Retinal pigment epithelial cell (primary cell): Measurements from ENCODE around the gene CLSTN2.

Experiments used
- DNase-seq: peaks from one replicate; pipeline ENCODE4 v3.0.0-alpha.2; 2010; ENCODE audit warnings: low read depth
- H3K4me3 ChIP-seq: 2 replicates; pipeline ENCODE4 v1.5.1; 2011; ENCODE audit warnings: mild to moderate bottlenecking, low read length, control low read depth, moderate library complexity
- TF ChIP-seq, protein P1 (sequence below): conservative IDR thresholded peaks from 2 replicates; pipeline ENCODE4 v1.5.1; 2011; ENCODE audit warnings: low read depth, low read length, control low read depth, inconsistent platforms

The CLSTN2 gene

DNA sequence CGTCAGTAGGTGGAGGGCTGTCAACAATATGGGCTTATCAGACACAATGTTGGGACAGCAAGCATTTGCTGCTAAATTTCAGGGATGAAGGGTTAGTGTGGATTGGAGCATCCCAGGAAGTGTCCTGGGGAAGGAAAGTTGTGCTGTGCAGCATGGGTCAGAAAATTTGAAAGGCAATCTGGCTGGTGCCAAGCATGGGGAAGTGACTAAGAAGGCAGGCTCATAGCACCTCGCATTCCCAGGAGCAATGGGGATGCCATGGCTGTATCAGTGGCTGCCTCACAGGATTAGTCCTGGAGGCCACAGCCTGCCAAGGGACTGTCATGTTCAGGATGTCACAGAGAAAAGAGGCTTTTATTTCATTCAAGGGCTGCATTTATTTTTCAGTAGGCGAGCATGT, 420.5 kb downstream of the CLSTN2 start:
- TF ChIP-seq, protein P1, sequence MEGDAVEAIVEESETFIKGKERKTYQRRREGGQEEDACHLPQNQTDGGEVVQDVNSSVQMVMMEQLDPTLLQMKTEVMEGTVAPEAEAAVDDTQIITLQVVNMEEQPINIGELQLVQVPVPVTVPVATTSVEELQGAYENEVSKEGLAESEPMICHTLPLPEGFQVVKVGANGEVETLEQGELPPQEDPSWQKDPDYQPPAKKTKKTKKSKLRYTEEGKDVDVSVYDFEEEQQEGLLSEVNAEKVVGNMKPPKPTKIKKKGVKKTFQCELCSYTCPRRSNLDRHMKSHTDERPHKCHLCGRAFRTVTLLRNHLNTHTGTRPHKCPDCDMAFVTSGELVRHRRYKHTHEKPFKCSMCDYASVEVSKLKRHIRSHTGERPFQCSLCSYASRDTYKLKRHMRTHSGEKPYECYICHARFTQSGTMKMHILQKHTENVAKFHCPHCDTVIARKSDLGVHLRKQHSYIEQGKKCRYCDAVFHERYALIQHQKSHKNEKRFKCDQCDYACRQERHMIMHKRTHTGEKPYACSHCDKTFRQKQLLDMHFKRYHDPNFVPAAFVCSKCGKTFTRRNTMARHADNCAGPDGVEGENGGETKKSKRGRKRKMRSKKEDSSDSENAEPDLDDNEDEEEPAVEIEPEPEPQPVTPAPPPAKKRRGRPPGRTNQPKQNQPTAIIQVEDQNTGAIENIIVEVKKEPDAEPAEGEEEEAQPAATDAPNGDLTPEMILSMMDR, result no peak
- DNase-seq, result peak; percentile 23

DNA sequence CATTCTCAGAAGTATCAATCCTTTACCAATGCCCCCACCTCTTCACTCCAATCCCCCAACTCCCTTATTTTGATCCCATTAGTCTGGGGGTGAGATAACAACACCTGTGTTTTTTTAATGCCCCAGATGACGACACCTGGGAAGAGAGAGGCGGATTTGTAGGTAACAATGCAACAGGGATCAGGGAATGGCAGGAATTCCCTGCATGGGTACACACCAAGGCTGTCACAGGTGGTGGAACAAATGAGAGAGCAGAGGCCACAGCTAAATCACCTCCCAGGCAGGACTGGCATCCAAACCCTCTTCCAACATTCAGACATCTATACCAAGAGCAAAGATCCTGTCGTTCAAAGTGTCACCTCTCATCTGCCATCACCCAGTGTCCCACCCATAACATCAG, 423.7 kb downstream of the CLSTN2 start:
- no peak overlapping the region for H3K4me3 ChIP-seq
- TF ChIP-seq, protein P1, result no peak
- DNase-seq, result no peak

More for the DNA sequence above, 420.5 kb downstream of the CLSTN2 start:
- H3K4me3 ChIP-seq, result no peak overlapping the region

DNA sequence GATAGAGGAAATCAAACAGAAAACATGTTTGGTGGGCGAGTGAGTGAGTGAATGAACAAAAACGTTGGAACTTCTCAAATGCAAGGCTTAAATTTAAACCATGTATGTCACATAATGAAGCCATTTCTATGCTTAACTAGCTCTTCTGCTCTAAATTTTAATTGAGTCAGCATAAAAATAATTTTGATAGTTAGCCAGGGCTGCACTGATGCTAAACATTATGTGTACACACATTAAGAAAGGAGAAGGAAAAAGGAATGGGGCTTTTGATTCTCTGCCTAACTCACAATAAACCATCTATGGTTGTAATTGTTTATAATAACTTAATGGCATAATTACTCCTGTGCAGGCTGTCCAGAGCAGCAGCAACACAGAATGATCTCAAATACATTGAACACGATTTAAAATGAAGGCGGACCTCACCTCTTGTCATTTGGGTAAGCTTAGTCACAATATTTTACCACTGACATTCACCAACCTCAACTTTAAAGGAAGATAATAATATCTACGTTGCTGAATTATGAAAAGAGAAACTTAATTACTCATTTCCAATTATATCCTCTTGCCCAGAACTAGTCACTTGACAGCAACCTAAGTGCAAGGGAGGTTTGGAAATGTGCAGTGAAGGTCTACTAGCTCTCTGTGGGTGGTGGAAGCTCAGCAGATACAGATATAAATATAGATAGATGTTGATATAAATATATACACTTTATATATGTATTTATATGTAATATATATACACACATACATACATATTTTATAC, 424.4 kb downstream of the CLSTN2 start:
- TF ChIP-seq, protein P1, result no peak
- no peak overlapping the region for H3K4me3 ChIP-seq
- DNase-seq, result no peak

DNA sequence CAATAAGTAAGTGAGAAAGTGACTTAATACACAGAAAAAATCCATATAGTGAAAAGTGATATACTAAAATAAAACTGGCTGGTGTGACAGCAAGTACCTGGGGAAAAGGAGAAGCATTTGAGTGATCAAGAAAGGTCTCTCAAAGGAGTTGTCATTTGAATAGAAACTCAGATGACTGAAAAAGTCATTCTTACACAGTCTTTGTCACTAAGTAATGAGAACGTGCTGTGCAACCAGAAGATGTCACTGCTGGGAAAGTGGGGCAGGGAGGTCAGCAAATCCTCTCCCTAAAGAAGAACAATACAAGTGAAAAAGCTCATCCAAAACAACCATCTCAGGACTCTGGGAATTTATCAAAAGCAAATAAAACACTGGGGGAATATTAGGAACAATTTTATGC, 425.3 kb downstream of the CLSTN2 start:
- no peak for DNase-seq
- H3K4me3 ChIP-seq, result no peak overlapping the region
- TF ChIP-seq, protein P1, result peak; percentile 12

DNA sequence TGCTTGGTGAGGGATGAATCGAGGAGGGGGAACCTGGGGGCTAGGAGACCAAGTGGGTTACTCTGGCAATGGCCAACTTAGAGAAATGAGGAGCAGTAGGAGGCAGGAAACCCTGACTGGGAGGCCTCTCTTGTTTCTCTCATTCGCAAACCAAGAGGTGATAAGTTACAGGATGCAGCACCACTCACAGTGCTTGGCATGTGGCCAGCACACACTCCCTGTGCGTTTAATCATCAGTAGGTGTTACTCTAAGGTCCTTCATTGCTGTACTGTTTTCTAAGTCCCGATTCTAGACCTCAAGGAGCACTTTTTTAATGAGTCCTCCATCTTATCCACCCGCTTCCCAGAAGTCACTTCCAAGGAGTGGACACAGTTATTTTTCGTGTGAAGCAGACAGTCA, 428.8 kb downstream of the CLSTN2 start:
- no peak overlapping the region for H3K4me3 ChIP-seq
- no peak for DNase-seq
- TF ChIP-seq, protein P1, result no peak

DNA sequence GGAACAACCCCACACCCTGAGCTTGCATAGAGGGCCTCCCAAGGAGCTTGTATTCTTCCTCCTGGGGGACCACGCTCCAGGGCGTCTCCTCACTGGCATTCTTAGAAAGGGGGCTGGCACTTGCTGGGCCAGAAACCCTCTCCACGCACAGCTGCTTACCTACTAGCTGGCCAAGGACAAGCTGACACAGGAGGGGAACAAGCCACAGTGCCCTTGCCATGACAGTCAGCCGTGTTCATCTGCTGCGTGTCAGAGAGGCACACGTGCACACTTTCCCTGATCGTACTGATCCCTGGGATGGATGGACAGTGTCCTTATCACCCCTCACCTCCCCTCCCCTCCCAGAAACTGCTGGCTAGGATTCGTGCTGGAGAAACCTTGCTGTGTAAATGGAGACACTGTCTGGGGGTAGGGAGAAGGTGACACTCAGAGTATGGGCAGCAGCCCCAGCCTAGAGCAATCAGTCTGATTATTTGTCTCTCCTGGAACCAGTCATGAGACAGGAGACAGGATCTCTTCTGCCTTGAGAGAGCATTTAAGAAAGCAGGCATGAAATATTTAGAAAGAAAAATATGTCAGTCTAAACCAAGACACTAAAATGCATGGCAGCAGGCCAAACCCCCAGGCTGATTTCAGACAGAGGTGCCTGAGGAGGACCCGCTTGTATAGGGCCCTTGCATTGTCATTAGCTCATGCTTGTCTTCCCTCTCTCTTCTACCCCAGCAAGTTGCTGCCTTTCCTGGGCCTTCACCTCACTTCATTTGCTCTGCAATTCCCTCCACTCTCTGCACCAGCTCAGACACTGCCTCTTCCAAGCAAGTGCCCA, 431.1 kb downstream of the CLSTN2 start:
- no peak overlapping the region for H3K4me3 ChIP-seq
- no peak for DNase-seq
- TF ChIP-seq, protein P1, result no peak
